Neuron (in vitro differentiated cells): ENCODE measurements around the gene CTTNBP2.

Source experiments
- H2AFZ ChIP-seq: one replicate; pipeline ENCODE4 v1.6.1; 2013; ENCODE audit warnings: low read depth, mild to moderate bottlenecking, inconsistent platforms, low read length, moderate library complexity
- H3K27me3 ChIP-seq: one replicate; pipeline ENCODE4 v1.6.1; 2013; ENCODE audit warnings: low read length; ENCODE audit not compliant: insufficient read depth
- H3K36me3 ChIP-seq: one replicate; pipeline ENCODE4 v1.6.1; 2013; ENCODE audit warnings: low read length; ENCODE audit not compliant: insufficient read depth
- H3K4me1 ChIP-seq: one replicate; pipeline ENCODE4 v1.6.1; 2013; ENCODE audit warnings: low read length; ENCODE audit not compliant: insufficient read depth
- H3K4me3 ChIP-seq: 2 replicates; pipeline ENCODE4 v1.5.1; 2013; ENCODE audit warnings: mild to moderate bottlenecking, low read length, moderate library complexity
- H3K9me3 ChIP-seq: one replicate; pipeline ENCODE4 v1.6.1; 2013; ENCODE audit warnings: low read length

CTTNBP2 gene

DNA sequence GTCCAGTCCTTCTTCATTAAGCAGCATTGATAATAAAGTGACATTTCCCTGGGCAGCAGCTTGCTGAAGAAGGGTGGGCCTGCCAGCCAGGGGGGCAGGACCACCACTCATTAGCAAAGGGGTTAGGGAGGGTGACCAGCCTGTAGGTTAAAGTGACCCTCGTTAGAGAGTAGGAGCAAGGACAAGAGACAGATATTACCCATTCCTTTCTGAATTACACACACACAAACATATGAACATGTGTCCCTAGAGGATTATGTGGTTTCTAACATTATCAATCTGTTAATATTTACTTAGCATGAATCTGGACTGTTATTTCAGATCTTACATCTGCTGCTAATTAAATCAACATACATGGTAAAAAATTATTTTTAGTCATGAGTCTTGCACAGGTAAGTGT, 88.9 kb downstream of the CTTNBP2 start:
- Histone ChIP-seq H3K36me3 (no peaks in the 10 kb centered on the region), H3K9me3 (no peaks in the 10 kb centered on the region), H3K4me1 (no peaks in the 10 kb centered on the region), H3K27me3 (no peaks in the 10 kb centered on the region), H3K4me3 (no peak overlapping the region), H2AFZ (no peak overlapping the region)

DNA sequence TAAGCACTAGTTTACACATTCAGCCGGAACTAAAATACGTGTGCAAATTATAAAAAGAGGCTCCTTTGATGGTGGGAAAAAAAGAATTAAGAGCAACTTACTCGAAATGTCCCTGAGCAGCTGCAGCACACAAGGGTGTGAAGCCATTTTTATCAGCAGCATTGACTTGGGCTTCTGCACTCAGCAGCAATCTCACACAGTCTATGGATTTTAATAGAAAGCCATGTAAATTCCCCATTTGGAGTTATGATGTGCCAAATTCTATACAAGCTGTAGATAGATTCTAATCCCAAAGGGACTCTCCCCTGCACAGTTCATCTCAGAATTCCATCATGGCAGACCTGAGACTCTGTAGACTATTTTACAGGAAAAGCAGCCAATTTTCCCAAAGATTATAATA, 90.5 kb downstream of the CTTNBP2 start:
- H3K4me1 ChIP-seq, result no peaks in the 10 kb centered on the region
- H3K27me3 ChIP-seq, result no peaks in the 10 kb centered on the region
- H2AFZ ChIP-seq, result no peak overlapping the region
- H3K4me3 ChIP-seq, result no peak overlapping the region
- H3K9me3 ChIP-seq, result no peaks in the 10 kb centered on the region
- H3K36me3 ChIP-seq, result no peaks in the 10 kb centered on the region

DNA sequence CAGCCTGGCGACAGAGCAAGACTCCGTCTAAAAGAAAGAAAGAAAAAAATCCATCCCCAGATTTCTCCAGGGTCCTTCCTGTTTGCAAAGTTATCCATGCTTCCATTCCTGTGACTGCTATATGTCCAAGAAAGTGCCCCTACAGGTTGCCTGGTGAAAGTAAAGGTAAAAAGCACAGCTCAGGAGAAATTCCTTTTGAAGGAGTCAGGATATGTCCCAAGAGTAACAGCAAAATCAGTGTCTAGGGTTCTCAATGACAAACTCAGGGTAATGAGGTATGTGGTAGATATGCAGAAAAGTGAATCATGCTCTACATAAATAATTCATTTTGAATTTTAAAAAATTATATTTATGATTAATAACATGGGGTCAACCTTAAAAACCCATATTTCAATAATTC, 91.5 kb downstream of the CTTNBP2 start:
- H3K9me3 ChIP-seq, result no peaks in the 10 kb centered on the region
- H2AFZ ChIP-seq, result no peak overlapping the region
- no peaks in the 10 kb centered on the region for H3K4me1 ChIP-seq
- H3K4me3 ChIP-seq, result no peak overlapping the region
- no peaks in the 10 kb centered on the region for H3K36me3 ChIP-seq
- H3K27me3 ChIP-seq, result no peaks in the 10 kb centered on the region

DNA sequence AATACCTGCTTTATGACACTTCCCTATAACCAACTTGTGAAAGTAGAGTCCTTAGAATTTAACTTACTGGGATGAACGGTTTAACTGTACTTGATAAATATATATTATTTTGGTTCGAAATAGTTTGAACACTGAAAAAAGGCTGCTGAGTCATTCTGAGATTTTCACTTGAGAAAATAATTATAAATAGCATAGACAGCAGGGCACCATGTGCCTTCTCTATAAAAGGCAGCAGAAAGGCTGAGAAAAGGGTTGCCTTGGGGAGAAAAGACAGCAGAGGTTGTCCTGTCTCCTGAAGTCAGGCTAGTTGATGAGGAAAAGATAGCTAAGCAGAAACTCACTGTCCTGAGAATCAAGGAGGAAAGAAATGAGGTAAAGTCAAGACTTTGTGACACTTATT, 92.4 kb downstream of the CTTNBP2 start:
- Histone ChIP-seq H3K4me3 (no peak overlapping the region), H3K27me3 (no peaks in the 10 kb centered on the region), H2AFZ (no peak overlapping the region), H3K9me3 (no peaks in the 10 kb centered on the region), H3K36me3 (no peaks in the 10 kb centered on the region), H3K4me1 (no peaks in the 10 kb centered on the region)

DNA sequence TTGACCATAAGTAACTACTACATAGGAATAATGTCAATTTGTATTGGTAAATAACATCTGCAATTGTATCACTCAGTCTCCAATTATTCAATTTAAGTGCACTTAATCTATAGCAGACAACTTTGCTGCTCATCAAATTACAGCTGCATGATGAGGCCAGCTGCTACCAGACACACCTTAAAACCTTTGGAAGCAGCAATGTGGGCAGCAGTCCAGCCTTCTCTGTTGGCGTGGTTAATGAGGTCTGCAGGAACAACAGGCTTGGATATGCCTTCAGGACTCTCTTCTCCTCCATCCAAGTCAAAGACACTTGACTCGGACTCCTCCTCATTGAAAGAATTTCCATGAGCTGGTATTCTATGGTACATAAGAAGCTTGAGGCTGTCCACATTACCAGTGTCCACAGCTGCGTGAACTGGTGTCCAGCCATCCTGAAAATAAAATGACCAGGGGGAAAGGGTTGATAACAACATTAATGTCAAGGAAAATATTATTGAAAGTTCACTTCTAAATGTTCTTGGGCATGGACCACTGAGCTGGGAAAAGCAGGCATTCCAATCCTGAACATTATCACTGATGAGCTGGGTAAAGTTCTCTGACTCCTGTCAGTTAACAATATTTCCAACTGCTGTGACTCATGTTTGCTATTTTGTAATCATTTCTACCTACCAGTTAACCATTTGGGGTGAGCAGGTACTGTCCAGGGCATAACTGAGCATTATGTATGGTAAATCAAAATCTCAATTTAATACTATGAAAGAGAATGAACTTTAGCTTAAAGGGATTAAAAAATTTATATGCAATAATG, 95.7 kb downstream of the CTTNBP2 start:
- Histone ChIP-seq H3K9me3 (no peaks in the 10 kb centered on the region), H3K4me1 (no peaks in the 10 kb centered on the region), H3K36me3 (no peaks in the 10 kb centered on the region), H2AFZ (no peak overlapping the region), H3K27me3 (no peaks in the 10 kb centered on the region), H3K4me3 (no peak overlapping the region)

DNA sequence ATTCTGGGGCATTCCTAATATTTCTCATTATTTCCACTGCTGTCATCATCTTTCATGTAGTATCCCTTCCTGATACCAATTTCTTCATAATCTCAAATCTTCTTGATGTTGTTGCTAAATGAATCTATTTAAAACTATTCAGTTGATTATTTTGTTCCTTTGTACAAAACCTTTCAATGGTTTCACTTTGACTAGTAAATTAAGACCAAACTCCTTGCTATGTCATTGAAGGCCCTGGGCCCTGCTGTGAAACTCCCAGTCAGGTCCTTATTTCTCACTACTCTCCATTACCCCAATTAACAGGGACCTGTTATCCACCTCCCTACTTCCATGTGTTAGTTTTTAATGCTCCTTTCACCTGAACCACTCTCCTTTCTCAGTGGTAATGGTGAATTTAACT, 97.0 kb downstream of the CTTNBP2 start:
- no peaks in the 10 kb centered on the region for H3K27me3 ChIP-seq
- no peaks in the 10 kb centered on the region for H3K36me3 ChIP-seq
- H3K4me1 ChIP-seq, result no peaks in the 10 kb centered on the region
- H3K9me3 ChIP-seq, result no peaks in the 10 kb centered on the region
- H3K4me3 ChIP-seq, result no peak overlapping the region
- H2AFZ ChIP-seq, result no peak overlapping the region

DNA sequence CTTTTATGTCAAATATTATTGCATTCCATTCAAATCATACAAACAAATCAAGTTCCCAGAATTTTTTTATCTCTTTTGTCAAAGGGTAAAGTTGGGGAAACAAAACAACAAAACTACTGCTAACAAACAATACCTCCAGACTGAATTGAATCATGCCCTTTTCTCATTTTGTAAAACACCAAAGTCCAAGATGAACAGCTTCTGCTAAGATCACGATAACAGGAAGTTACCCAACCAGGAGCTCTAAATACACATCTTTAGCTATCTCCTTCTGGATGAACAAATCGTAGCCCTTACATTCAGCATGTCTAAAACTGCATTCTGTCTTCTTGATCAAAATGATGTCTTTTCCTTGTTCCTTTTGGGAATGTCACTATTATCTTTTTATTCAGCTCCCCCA, 97.4 kb downstream of the CTTNBP2 start:
- Histone ChIP-seq H3K27me3 (no peaks in the 10 kb centered on the region), H3K4me3 (no peak overlapping the region), H3K9me3 (no peaks in the 10 kb centered on the region), H3K4me1 (no peaks in the 10 kb centered on the region), H3K36me3 (no peaks in the 10 kb centered on the region), H2AFZ (no peak overlapping the region)

DNA sequence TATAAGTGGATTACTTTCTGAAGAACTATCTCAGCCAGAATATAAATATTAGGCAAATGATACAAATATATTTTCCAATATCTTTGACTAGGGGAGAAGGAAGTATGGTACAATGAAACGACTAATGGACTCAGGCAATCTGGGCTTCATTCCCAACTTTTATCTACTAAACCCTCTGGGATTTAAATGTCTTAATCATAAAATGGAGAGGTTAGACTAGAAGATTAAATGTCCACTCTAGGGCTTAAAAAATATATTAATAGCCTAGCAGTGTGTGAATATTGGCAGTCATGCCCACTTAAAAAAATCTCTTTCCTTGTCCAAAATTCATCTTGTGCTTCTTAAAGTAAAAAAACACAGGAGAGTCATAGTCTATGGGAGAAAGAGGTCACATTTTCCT, 98.3 kb downstream of the CTTNBP2 start:
- no peak overlapping the region for H3K4me3 ChIP-seq
- no peaks in the 10 kb centered on the region for H3K36me3 ChIP-seq
- no peaks in the 10 kb centered on the region for H3K27me3 ChIP-seq
- no peaks in the 10 kb centered on the region for H3K9me3 ChIP-seq
- no peaks in the 10 kb centered on the region for H3K4me1 ChIP-seq
- H2AFZ ChIP-seq, result no peak overlapping the region

DNA sequence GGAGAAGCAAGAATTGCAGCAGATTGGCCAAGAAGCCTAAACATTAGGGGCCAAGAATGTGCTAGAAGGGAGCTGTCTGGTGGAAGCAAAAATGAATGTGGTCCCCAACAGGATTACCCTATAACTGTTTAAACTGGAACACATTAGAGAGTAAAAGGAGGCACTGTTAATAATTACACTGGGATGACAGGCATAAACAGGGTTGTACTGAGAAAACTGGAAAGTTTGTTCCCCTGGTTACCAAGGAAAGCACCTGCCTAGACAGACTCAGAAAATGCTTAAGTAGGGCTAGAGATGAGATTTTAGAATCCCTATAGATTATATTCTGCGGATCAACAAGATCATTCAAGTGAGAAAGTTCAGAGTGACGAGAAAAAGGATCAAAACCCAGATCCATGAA, 100.8 kb downstream of the CTTNBP2 start:
- H3K4me1 ChIP-seq, result no peaks in the 10 kb centered on the region

DNA sequence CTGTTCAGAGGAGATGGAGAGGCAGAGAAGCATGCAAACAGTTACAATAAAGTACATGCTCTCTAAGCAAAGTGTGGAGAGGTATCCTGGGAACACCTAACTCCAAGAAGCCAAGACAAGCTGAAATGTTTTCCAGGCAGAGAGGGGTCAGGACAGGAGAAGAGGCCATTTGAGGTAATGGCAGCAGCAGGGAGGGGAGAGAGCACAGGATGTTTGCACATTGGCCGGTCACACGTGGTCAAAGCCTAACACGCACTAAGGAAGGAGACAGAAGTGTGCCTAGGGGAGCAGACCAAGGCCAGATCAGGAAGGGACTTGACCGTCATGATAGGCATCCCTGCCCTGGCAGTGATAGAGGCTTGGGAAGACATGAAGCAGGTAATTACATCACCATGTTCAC, 101.5 kb downstream of the CTTNBP2 start:
- H3K4me3 ChIP-seq, result no peak overlapping the region
- no peaks in the 10 kb centered on the region for H3K27me3 ChIP-seq
- H2AFZ ChIP-seq, result no peak overlapping the region
- no peaks in the 10 kb centered on the region for H3K36me3 ChIP-seq
- H3K9me3 ChIP-seq, result no peaks in the 10 kb centered on the region
- no peaks in the 10 kb centered on the region for H3K4me1 ChIP-seq

More for the DNA sequence above, 100.8 kb downstream of the CTTNBP2 start:
- Histone ChIP-seq H3K27me3 (no peaks in the 10 kb centered on the region), H2AFZ (no peak overlapping the region), H3K4me3 (no peak overlapping the region), H3K36me3 (no peaks in the 10 kb centered on the region), H3K9me3 (no peaks in the 10 kb centered on the region)

DNA sequence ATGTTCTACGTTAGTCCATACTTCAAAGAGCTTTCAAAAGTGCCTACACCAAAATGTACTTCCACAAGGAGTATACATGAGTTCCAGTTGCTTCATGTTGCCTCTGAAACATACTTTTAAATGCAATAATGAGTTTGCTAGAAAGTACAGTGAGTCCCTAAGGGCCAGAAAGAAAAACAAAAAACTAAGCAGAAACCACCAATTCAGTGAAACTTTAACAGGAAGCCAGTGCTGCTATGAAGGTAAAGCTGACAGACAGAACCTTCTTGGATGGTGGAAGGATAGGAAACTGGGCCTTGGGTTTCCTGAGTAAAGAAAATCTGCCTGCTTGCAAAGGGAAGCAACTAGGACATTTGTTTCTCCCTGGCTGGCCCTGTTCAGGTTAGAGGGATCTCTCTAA, 104.2 kb downstream of the CTTNBP2 start:
- Histone ChIP-seq H3K9me3 (no peaks in the 10 kb centered on the region), H3K27me3 (no peaks in the 10 kb centered on the region), H3K36me3 (no peaks in the 10 kb centered on the region), H2AFZ (no peak overlapping the region), H3K4me3 (no peak overlapping the region), H3K4me1 (no peaks in the 10 kb centered on the region)

DNA sequence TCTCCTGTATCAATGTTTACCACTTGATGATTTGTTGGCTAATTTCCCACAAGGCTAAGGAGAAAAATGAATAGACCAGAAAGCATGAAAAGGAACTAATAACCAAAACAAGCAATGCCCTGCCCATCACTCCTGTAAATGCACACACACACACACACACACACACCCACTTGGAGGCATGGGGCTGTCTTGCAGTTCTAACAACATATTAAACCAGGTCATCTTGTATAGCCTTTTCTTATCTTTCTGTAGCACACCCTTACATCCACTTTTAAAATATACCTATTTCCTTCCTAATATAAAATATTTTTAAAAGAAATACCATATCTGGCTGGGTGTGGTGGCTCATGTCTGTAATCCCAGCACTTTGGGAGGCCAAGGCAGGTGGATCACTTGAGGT, 105.3 kb downstream of the CTTNBP2 start:
- Histone ChIP-seq H3K4me3 (no peak overlapping the region), H3K9me3 (no peaks in the 10 kb centered on the region), H3K27me3 (no peaks in the 10 kb centered on the region), H2AFZ (no peak overlapping the region), H3K4me1 (no peaks in the 10 kb centered on the region), H3K36me3 (no peaks in the 10 kb centered on the region)

DNA sequence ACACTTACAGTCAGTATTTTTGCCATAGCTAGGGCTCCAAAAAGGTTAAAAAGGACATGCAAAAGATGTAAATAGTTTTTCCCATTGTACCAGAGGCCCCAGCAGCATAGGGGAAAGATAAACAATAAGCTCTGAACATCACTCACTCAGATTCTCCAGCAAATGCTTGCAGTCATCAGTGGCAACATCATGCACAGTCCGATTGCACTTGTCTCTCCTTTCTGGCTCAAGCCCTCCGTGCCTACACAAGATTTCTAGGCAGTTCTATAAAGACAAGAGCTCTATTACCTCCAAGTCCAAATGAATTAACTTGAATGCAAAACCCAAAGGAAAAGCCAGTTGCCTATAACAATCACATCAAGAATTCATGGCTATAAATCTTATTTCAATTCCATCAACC, 106.3 kb downstream of the CTTNBP2 start:
- Histone ChIP-seq H3K4me3 (no peak overlapping the region), H2AFZ (no peak overlapping the region), H3K4me1 (no peaks in the 10 kb centered on the region), H3K9me3 (peaks cover 2% of the 10 kb centered on the region), H3K27me3 (no peaks in the 10 kb centered on the region), H3K36me3 (no peaks in the 10 kb centered on the region)

DNA sequence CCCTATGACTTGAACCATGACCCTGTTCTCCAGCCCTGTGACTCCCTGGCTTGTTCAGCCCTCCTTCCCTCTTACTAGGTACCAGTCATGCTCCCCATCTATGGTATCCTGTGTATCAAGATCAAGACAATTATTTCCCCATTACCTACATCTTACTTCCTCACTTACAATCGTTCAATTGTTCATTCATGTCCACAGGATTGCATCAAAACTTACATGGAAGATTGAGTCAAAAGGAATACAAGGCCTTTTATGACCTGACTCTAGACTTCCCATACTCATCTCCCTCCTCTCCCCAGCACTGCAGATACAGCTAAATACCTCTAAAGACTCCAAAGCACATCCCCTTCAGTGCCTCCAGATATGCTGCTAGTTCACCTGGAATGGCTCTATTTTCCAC, 109.2 kb downstream of the CTTNBP2 start:
- H2AFZ ChIP-seq, result no peak overlapping the region
- no peaks in the 10 kb centered on the region for H3K36me3 ChIP-seq
- peaks cover 2% of the 10 kb centered on the region for H3K9me3 ChIP-seq
- H3K4me1 ChIP-seq, result no peaks in the 10 kb centered on the region
- H3K27me3 ChIP-seq, result no peaks in the 10 kb centered on the region
- H3K4me3 ChIP-seq, result no peak overlapping the region
